HL-60/S4 treated with retinoic acid at 250 ng/mL for 4 days and 3 days (cell line): ENCODE results near the gene OR4D9.

Experiments
- in situ Hi-C: fragments of 300-500 bp; cut with MboI; formaldehyde crosslinking; loops from 2 replicates; pipeline ENCODE4 v1.7.0; 2022; ENCODE audit warnings: low sequenced_read_pairs

OR4D9 gene

DNA sequence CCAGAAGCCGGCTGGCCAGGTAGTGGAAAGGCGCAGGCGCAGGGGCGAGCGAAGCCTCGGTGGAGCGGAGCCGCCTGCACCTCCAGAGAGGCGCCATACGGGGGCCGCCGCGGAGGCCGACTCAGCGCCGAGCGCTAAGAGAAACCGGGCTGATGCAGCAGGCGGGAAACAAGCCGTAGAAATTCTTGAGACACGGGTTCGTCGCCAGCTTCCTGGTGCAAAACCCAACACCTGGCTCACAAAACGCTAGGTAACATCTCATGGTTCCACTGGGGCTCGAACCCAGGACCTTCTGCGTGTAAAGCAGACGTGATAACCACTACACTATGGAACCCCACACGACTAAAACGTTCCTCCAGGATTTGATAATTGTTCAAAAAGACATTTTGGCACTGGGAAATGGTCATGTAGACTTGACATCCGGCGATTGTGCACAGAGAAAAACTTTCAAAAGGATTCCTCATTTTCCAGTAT lies 39.1 kb downstream of the OR4D9 start:
- in situ Hi-C loops = loop anchor here (25.0 kb wide), 1 partner anchor 237 kb away; no protein-coding TSS in a partner anchor

DNA sequence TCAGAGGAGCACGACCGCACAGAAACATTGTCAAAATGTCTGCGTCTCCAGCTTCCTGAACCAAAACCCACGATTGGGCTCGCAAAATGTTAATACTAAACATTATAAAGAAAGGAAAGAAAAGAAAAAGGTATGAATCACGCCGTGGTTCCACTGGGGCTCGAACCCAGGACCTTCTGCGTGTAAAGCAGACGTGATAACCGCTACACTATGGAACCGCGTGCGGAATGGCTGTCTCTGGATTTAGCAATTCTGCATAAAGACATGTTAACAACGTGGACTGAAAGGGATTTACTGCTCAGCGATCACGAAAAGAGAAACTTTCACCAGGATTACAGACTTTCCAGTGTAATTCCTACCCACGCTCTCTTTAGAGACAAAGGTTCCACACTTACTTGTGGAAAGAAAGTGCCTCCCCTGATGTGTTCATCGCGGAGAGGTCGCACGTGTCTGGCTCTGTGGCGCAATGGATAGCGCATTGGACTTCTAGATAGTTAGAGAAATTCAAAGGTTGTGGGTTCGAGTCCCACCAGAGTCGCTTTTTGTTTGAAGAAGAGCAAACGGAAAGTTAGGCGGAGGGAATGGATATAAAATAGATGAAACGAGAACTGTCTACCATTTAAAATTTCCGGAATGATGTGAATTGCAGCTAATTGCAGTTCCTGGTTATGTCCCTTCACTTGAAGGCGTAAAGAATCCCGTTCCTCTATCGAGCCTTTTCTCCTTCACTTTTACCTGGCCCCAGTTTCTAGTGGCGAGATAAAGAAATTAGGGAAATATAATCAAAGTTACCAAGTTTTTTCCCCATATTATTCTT lies 39.7 kb downstream of the OR4D9 start:
- in situ Hi-C loops = loop anchor here (25.0 kb wide), 1 partner anchor 236 kb away; no protein-coding TSS in a partner anchor

GRCh38 chr11:59551659-59552521 lies 40.6 kb downstream of the OR4D9 start:
- in situ Hi-C loops = loop anchor here (25.0 kb wide), 1 partner anchor 235 kb away; no protein-coding TSS in a partner anchor

GRCh38 chr11:59552844-59553243 lies 41.5 kb downstream of the OR4D9 start:
- in situ Hi-C loops = loop anchor here (25.0 kb wide), 1 partner anchor 234 kb away; no protein-coding TSS in a partner anchor

GRCh38 chr11:59553323-59553722 lies 42.0 kb downstream of the OR4D9 start:
- in situ Hi-C loops = loop anchor here (25.0 kb wide), 1 partner anchor 234 kb away; no protein-coding TSS in a partner anchor

DNA sequence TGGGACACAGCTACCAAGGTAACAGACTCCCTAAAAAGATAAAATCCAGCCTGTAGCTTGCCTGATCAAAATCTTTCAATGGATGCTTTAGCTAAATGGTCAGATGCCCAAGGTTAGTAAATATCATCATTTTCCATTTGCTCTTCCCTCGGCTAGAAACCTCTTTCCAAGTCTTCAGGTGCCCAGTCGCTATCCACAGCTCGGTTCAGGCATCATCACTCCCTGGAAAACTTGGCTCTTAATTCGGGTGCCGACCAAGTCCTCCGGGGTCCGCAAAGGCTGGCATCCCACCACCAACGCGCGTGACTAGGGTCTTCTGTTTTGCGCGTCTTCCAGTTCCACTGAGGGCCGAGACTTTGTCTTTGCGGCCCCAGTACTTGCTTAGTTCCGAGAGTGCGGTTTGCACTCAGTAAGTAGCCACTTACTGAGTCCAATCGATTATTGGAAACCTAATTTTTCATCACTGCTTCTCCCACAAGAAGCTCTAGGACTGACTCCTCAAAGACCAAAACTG lies 44.3 kb downstream of the OR4D9 start:
- in situ Hi-C loops = loop anchor here (25.0 kb wide), 1 partner anchor 232 kb away; no protein-coding TSS in a partner anchor

DNA sequence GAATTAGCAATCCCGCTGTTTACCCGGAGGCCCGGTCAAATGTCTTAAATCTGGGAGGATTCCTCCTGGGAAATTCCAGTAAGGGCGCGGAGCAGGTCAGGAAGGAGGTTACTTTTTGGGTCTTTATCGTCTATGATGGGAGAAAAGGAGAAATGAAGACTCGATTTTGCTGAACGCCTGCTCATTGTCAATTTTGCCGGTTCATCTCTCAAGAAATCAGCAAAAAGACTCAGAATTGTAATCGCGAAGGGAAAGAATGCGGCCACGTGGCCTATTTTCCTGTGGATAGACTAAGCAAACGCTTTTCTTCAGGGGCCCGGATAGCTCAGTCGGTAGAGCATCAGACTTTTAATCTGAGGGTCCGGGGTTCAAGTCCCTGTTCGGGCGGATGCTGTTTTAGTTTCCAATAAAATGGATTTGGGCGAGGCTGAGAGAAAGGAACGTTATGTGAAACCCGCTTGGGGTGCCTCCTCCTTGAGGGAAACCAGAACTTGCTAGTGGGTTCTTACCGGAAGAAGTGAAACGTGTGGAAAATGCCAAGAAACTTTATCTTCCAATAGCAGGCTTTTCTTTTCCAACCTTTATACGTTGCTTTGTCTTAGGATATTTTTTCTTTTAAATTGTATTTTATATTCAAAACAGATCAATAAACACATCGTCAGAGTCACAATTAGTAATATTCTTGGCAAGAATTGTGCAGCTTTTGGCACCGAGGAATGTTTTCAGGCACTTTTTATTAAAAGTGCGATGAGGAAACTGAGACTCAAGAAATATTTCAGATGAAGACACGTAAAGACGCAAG lies 45.0 kb downstream of the OR4D9 start:
- in situ Hi-C loops = loop anchor here (25.0 kb wide), 1 partner anchor 231 kb away; no protein-coding TSS in a partner anchor

GRCh38 chr11:59556917-59557348 lies 45.6 kb downstream of the OR4D9 start:
- in situ Hi-C loops = loop anchor here (25.0 kb wide), 1 partner anchor 230 kb away; no protein-coding TSS in a partner anchor

DNA sequence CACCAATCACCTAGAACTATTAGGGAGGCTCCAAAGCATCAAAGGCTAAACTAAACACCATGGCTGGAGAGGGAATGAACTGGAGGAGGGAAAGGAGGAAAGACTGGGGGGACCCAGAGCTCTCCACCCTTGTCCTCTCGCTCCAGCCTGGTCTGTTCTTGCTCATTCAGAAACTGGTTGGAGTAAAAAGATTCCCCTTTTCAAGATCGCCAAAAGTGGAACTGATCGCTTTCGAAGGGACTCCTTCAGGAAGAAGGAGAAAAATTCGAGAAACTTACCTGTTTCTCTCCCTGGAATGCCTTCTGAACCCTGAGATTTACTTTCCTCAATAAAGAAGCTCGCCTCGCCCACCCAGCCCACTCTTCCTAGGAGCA lies 46.9 kb downstream of the OR4D9 start:
- in situ Hi-C loops = loop anchor here (25.0 kb wide), 1 partner anchor 229 kb away; no protein-coding TSS in a partner anchor

DNA sequence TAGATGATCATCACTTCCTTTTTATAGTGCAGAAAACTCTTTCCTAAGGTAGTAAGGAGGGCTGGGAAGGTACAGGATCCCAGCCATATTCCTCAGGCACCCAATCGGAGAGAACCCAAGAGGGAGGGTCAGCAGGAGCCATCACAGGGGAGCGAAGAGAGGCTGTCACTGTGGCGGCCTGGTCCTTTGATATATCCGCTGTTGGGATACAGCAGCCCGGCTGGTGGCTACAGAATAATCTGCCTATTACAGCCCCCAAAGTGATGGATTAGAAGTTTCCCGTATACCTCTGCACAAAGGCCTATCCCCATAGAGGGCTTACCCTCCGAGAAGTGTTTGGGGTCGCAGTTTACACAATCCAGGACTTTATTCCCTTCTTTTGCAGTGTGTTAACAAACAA lies 48.5 kb downstream of the OR4D9 start:
- in situ Hi-C loops = loop anchor here (25.0 kb wide), 1 partner anchor 227 kb away; no protein-coding TSS in a partner anchor

- in situ Hi-C loops = loop anchor here (25.0 kb wide), 1 partner anchor 227 kb away; no protein-coding TSS in a partner anchor
Observed at GRCh38 chr11:59560290-59560701, 49.0 kb downstream of the OR4D9 start.

- in situ Hi-C loops = loop anchor here (25.0 kb wide), 1 partner anchor 226 kb away; no protein-coding TSS in a partner anchor
Observed at GRCh38 chr11:59560702-59561473, 49.5 kb downstream of the OR4D9 start.

DNA sequence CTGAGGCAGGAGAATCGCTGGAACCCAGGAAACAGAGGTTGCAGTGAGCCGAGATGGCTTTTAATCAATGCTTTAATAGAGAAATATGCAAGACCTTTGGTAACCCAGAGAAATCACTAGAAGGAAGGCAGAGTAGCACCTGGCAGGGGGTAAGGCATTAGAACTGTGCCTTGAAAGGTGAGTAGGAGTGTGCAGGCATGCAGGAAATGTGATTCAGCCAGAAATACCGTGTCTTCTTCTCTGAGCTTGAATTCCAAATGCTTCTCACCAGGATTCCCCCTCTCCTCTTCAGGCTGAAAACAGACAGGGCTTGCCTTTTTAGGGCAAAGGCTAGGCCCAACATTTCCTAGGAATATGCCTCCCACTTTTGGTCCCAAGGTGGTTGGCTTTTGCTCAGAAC lies 51.0 kb downstream of the OR4D9 start:
- in situ Hi-C loops = loop anchor here (25.0 kb wide), 1 partner anchor 225 kb away; no protein-coding TSS in a partner anchor
